NT2/D1 (cell line): ENCODE data around the gene MNX1.

Experiments
- SUZ12 ChIP-seq: IDR thresholded peaks from 2 replicates; pipeline ENCODE4 v1.6.1; 2011; ENCODE audit not compliant: insufficient read length, insufficient read depth; ENCODE audit errors: extremely low read depth
- YY1 ChIP-seq: IDR thresholded peaks from 2 replicates; pipeline ENCODE4 v1.6.1; 2011; ENCODE audit not compliant: insufficient read length, insufficient read depth
- ZNF274 ChIP-seq: IDR thresholded peaks from 2 replicates; pipeline ENCODE4 v1.6.1; 2011; ENCODE audit warnings: mild to moderate bottlenecking, low read depth, low read length

DNA sequence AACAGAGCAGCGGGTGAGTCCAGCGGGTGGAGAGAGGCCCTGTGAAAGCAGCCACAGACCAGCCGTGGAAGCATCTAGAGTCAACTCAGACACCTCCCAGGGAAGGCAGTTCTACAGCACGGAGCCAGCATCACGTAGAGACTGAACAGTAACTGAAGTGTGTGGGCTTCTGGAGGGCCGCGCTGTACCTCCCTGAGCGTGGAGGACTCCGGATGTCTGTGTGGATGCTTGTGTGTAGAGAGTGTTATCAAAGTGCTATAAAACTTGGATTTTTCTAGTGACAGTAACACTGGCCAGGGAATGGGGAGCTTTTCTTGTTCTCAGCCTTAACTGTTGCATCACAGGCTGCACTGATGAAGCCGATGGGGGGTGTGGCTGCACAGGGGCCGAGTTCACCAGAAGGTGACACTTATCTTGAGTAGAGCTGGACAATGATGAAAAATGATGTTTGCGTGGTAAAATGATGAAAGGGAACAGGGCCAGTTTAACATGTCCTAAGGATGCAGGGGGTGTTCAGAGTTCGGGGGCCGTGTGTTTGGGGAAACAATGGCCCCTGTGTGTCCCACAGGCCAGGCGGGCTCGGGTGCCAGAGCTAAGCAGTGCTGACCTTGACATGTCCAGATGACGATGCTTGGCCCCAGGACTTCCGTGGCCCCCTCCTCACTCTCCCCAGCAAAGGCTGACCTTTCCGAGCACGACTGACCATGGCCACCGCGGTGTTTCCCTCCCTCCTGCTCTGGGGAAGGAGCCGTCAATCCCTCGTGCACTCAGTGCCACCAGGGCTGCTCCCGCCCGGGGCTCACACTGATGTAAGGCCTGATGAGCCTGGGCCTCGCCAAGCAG lies 21.9 kb downstream of the MNX1 start:
- TF ChIP-seq SUZ12 (no peak), ZNF274 (no peak), YY1 (no peak)
